ENCODE data around the gene SNX4.

DNA sequence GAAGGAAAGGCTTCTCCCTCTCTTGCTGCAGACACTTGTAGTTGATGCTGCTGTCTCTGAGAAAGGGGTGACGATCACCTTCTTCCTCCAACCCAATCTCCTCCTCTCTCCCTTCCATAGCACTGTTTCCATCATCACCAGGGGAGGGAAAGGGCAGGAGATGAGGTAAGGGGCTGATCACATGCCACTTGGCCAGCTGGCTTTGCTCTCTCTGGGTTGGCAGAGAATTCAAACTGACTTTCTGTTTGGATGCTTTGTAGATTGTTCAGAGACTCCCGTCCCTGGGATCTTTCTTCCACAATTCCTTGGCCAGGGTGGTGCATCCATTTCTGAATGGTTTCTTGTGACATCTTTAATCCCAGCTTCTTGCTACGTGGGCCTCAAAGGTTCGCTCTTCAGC lies 101.7 kb downstream of the SNX4 start:
- TF ChIP-seq, protein P1, sequence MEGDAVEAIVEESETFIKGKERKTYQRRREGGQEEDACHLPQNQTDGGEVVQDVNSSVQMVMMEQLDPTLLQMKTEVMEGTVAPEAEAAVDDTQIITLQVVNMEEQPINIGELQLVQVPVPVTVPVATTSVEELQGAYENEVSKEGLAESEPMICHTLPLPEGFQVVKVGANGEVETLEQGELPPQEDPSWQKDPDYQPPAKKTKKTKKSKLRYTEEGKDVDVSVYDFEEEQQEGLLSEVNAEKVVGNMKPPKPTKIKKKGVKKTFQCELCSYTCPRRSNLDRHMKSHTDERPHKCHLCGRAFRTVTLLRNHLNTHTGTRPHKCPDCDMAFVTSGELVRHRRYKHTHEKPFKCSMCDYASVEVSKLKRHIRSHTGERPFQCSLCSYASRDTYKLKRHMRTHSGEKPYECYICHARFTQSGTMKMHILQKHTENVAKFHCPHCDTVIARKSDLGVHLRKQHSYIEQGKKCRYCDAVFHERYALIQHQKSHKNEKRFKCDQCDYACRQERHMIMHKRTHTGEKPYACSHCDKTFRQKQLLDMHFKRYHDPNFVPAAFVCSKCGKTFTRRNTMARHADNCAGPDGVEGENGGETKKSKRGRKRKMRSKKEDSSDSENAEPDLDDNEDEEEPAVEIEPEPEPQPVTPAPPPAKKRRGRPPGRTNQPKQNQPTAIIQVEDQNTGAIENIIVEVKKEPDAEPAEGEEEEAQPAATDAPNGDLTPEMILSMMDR (IDR thresholded peaks at IDR 0.05; ENCODE audit: low read length) = no peak
- TF ChIP-seq EZH2 (IDR thresholded peaks at IDR 0.05; ENCODE audit: borderline replicate concordance, low read length) = no peak
